ENCODE results near the gene EIF4E.
A peak's percentile ranks its signal among the peaks of the same experiment; 100 is the strongest.
"Not testable (repeated sequence)": the region's sequence is repeated elsewhere in the genome, so short reads cannot be mapped to it uniquely, and the experiment has no call there.

EIF4E gene

GRCh38 chr4:98928505-98929340 is at the start of gene EIF4E:
TSS of gene EIF4E (minus strand) at chr4:98929133. CDS start at chr4:98929112, 21 bp downstream.
- DNase-seq: peak; percentile 89

DNA sequence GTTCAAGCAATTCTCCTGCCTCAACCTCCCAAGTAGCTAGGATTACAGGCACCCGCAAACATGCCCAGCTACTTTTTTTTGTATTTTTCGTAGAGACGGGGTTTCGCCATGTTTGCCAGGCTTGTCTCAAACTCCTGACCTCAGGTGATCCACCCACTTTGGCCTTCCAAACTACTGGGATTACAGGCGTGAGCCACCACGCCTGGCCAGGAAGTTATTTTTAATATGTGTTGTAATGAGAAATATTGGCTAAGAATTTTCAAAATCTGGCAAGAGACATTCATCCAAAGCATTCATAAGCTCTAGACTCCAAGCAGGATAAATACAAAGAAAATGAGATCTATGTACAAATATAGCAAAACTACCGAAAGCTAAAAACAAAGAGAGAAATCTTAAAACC is 48.6 kb upstream of the EIF4E start:
- DNase-seq: no peak

DNA sequence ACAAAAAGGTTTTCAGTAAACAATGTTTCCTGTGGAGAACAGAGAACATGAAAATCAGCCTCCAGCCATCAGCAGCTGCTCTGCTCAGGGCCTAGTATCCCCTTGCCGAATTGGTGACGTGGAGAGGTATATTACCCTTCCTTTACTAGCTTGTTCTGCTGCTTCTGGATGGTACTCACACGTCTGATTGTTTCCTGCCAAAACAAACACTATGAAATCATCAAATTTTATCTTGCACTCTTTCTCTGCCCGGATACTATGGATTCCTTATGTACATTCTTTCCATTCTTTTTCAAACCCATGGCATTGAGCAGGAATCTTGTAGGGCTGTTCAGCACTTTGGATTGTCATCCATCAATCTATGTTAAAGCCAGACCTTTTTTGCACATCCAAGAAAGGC is 47.8 kb upstream of the EIF4E start:
- no peak for DNase-seq

DNA sequence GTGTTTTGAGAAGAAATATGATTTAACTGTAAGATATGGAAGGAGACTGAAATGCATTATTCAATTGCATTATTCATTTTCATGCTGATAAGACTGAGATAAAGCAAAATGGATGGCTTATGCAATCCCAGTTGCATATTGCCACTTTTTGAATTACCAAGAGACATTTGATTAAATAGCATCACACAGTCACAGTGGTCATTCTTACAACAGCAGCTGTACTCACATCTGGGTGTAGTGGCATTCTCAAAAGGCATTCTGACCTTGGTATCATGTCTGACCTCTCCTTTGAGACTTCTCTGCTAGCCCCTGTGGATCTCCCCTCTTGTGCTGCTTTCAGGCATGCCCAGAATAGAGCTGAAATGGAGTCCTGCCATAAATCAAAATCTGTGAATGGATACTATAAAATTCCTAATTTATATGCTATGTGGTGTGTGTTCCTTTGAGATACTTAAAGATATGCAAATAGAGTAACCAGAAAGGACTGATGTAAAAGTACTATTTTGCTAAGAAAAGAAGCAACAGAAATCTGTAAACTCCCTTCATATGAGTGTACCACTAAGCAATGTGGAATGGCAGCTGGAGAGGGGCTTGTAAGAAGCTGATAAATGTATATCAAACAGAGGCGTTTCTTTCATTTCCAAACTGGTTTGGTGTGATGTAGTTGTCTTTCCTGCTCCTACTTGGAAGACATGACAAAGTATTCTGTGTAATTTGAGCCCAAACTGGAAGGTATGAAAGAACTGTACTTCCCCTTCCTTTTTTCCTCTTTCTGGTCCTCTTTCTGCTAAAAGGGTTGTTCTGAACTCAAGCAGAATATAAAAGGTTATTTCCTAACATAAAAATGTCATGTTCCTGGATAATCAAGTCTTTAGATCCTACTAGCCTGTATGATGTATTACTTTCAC is 41.2 kb upstream of the EIF4E start:
- DNase-seq: no peak

GRCh38 chr4:98967786-98968329 is 38.9 kb upstream of the EIF4E start:
- no peak for DNase-seq

GRCh38 chr4:98966926-98967325 is 38.0 kb upstream of the EIF4E start:
- DNase-seq: no peak

GRCh38 chr4:98963538-98964433 is 34.9 kb upstream of the EIF4E start:
- DNase-seq: no peak

- no peak for DNase-seq
Measured at GRCh38 chr4:98961770-98962169, 32.8 kb upstream of the EIF4E start.

- no peak for DNase-seq
Measured at GRCh38 chr4:98959411-98959810, 30.5 kb upstream of the EIF4E start.

GRCh38 chr4:98958065-98958464 is 29.1 kb upstream of the EIF4E start:
- DNase-seq: no peak

GRCh38 chr4:98955229-98955628 is 26.3 kb upstream of the EIF4E start:
- no peak for DNase-seq

GRCh38 chr4:98951710-98952109 is 22.8 kb upstream of the EIF4E start:
- DNase-seq: no peak

DNA sequence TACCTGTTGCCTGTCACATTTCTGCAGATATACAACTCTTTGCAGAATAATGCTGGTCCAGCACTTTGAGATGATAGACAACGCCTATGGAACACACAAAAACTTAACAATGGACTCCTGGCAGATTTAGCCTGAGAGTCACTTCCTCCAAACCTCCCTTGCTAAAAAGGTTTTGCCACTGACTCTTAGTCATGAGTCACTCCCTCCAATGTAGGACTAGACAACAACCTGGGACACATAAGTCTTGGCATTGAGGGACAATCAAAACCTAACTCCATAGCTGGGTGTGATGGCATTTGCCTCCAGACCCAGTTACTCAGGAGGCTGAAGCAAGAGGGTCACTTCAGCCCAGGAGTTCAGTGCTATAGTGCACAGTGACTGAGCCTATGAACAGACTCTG is 22.0 kb upstream of the EIF4E start:
- no peak for DNase-seq

DNA sequence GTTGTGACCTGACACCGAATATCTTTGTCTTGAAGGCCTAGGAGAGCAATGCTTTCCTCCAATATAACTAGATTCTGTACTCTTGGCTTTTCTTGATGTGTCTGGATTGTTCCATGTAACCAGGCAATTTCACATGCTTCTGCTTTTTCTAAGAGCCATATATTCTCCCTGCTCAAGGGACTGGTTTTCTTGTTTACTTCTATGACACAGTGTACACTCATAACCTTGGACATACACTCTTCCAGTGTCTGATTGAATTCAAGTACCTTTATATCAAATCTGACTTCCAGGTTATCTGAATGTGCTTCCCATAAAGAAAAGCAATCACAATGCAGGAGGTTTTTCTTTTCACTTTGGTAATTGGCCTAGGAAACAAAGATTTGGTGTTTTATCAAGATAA is 17.4 kb upstream of the EIF4E start:
- DNase-seq: no peak

GRCh38 chr4:98945297-98945850 is 16.4 kb upstream of the EIF4E start:
- DNase-seq: no peak

- DNase-seq: no peak
Measured at GRCh38 chr4:98939892-98940298, 11.0 kb upstream of the EIF4E start.

DNA sequence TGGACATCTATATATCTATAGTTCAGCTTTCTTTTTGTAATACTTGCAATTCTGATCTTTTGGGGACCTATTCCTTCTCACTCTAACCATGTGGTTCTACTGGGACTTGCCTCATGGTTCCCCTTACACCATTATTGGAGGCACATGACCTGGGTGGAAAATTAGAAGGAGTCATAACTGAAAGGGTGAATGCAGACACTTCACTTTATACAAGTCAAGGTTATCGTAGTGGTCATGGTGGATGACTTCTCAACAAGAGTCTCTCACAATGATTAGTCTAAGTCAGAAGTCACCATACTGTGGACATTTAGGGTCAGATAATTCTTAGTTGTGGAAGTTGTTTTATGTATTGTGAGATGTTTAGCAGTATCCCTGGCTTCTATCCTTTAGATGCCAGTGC is 10.5 kb upstream of the EIF4E start:
- DNase-seq: no peak

DNA sequence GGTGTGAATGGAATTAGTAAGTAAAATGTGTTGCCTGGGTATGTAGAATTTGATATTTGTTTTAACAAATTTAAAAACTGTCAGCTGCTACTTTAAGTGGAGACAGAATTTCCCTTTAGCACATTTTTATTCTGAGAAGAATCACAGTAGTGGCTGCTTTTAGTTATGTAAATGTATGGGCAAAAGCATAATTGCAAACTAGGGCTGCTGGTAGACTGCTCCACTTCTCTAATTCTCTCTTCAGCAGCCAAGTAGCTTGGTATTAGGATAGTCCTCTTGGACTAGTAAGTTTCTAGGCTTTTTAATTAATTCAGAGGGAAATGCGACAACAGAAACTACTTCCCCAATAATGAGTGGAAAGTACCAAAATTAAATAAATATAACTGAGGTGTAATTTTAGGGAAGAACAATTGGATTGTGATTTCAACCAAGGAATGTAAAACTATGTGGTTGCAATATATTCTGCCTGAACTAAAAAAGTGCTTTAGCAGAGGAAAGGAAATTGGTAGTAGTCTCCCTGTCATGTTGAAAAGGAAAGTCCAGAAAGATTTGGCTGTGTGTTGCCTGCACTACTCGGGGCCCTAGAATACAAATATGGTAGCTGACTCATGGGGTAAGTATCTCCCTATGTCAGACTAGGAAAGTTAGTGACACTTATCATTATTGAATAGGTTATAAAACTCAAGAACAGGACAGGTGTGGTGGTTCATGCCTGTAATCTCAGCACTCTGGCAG is 9.2 kb upstream of the EIF4E start:
- DNase-seq: no peak

DNA sequence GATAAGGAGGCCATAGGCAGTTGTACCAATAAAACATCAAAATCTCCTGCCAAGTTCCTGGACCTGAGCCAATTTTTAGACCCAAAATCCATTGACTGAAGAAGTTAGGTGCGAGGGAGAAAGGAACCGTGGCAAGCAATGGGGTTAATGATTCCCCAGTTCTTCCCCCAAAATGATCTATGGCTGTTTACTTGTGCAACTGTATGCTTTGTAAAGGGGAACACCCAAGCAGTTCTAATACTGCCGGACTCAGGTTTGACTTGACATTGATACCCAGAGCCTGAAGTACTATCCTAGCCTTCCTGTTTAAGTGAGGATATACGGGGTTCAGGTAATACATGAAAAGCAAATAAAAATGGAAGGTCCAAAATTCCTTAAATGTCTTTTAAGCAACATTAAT is 6.7 kb upstream of the EIF4E start:
- no peak for DNase-seq

- not testable (repeated sequence) for DNase-seq
Measured at GRCh38 chr4:98934851-98935250, 5.9 kb upstream of the EIF4E start.

- DNase-seq: no peak
Measured at GRCh38 chr4:98932539-98932938, 3.6 kb upstream of the EIF4E start.
